ENCODE data around the gene TSGA10IP.

TSGA10IP gene

DNA sequence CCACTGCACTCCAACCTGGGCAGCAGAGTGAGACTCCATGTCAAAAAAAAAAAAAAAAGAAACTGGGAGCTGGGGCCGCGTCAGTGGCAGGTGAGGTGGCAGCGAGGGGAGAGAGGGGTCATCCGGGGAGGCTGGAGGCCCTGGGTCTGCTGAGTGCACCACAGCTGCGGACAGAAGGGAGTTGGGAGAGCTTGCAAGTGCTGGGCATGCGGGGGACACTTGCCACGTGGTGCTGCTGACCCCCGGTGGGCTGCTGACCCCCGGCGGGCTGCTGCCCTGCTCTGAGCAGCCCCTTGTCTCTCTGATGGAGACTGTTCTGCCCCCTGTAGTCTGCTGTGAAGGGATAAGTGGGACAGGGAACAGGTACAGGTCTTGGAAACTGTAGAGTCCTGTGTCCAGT, 23.4 kb upstream of the TSGA10IP start:
- TF ChIP-seq POLR2A (IDR thresholded peaks at IDR 0.05; ENCODE audit: low read length), result no peak
- TF ChIP-seq GATA1 (IDR thresholded peaks at IDR 0.05; ENCODE audit: low read depth, low read length), result no peak

DNA sequence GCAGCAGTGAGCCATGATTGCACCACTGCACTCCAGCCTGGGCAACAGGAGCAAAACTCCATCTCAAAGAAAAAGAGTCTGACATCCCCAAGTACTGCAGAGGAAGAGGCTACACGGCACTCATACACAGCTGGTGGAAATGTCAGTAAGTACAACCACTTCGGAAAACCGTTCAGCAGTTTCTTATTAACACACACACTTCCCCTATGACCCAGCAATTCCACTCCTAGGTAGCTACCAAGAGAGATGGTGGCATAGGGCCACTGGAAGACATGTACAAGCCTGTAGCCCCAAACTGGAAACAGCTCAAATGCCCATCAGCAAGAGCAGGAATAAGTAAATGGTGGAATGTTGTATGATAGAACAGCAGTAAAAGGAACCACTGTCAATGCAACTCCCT, 22.7 kb upstream of the TSGA10IP start:
- no peak for DNase-seq
- TF ChIP-seq GATA1 (IDR thresholded peaks at IDR 0.05; ENCODE audit: low read depth, low read length) (no peak), POLR2A (IDR thresholded peaks at IDR 0.05; ENCODE audit: low read length) (no peak)

More for the DNA sequence above, 23.4 kb upstream of the TSGA10IP start:
- DNase-seq, result no peak

DNA sequence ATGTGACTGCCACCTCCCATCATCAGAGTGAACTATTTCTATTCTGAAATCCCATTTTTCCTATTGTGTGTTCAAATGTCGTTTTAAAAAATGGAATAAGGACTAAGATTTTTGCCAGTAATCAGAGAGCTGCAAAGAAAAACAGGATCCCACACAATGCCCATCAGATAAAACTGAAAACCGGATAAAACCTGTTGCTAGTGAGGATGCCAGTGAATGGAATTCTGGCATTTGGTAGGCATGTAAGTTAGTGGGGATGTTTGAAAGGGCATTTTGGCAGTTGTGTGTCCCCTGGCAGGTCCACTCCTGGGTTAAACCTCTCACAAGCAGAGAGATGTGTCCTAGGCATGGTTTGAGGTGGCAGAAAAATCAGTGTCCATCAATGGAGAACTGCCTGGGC, 19.9 kb upstream of the TSGA10IP start:
- TF ChIP-seq GATA1 (IDR thresholded peaks at IDR 0.05; ENCODE audit: low read depth, low read length) (no peak), POLR2A (IDR thresholded peaks at IDR 0.05; ENCODE audit: low read length) (no peak)
- no peak for DNase-seq

DNA sequence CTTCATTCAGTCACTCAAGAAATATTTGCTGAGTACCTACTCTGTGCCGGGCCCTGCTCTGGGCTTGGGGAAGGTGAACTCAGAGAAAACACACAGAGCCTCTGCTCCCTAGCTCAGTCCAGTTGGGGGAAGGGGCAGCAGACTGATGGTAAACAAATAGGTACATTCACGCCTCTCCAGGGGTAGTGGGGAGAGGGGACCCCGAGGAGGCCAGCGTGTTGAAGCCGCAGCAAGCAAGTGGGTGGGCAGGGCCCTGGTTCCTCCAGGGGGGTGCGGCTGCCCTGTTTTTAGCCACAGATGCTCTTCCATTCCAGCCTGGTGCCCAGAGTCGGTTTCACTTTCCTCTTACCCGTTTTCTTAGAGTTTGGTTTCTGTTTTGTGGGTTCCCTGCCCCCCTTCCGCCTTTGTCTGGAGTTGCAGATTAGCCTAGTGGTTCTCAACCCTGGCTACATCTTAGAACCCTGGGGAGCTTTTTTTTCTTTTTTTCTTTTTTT, 17.3 kb upstream of the TSGA10IP start:
- DNase-seq, result peak; percentile 92

DNA sequence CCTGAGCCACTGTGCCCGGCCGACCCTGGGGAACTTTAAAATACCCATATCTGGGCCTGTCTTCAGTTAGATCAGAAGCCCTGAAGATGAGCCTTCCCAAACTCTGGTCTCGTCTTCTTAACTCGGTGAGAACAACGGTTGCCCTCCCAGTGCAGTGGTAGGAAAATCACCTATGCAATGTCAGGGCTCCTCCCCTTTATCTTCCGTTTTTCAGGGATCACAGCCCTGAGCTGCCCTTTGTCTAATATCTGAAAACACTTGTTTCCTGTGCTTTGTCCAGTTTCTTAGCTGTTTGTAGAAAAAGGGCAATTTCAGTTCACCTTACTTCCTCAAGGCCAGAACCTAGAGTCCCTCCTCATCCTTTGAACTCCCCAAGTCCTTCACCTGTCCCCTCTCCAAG, 16.6 kb upstream of the TSGA10IP start:
- TF ChIP-seq GATA1 (IDR thresholded peaks at IDR 0.05; ENCODE audit: low read depth, low read length) (no peak), POLR2A (IDR thresholded peaks at IDR 0.05; ENCODE audit: low read length) (no peak)
- DNase-seq, result peak; percentile 40 to 47

More for the DNA sequence above, 17.3 kb upstream of the TSGA10IP start:
- TF ChIP-seq GATA1 (IDR thresholded peaks at IDR 0.05; ENCODE audit: low read depth, low read length) (no peak), POLR2A (IDR thresholded peaks at IDR 0.05; ENCODE audit: low read length) (peak; percentile 48)

DNA sequence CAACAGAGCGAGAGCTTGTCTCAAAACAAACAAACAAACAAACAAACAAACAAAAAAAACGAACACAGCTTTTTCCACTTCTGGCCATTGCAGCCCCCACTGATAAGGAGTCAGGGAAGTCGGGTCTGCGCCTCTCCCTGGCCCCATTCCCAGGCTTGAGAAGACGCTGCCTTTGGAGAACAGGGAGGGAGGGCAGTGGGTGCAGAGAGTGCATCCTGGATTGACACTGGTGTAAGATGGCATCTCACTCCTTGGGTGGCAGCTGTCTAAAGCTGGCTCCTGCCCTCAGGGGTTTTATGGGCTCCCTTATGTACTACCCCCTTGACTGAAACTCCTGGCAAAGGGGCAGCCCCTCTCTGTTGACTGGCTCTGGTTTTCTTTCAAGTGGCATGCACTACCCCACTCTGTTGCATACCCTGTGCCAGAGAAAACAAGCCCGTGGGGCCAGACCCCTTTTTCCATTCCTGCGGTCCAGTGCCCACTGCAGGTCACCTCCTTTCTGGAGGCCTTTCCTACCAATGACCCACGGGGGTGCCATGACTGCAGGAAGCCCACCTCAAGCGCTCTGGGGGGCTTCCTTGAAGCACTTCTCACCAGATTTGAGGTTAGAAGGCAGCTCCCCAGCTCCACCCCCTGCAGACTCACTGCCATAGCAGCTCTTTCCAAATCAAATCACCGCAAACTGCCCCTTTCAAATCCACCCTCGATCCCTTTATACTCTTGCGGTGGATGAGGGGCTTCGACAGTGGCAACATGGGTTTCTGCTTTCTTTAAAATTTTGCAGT, 13.3 kb upstream of the TSGA10IP start:
- TF ChIP-seq POLR2A (IDR thresholded peaks at IDR 0.05; ENCODE audit: low read length) (no peak), GATA1 (IDR thresholded peaks at IDR 0.05; ENCODE audit: low read depth, low read length) (no peak)
- no peak for DNase-seq

DNA sequence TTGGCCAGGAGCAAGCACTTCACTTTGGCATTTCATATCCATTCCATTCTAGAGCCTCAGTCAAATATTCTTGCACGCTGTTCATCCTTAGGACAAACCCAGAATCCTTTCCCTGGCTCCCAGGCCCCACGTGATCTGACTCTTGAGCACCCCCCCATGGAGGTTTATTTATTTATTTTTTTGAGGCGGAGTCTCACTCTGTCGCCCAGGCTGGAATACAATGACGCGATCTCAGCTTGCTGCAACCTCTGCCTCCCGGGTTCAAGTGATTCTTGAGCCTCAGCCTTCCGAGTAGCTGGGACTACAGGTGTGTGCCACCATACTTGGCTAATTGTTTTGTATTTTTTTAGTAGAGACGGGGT, 12.7 kb upstream of the TSGA10IP start:
- TF ChIP-seq POLR2A (IDR thresholded peaks at IDR 0.05; ENCODE audit: low read length), result no peak
- DNase-seq, result peak; percentile 43 to 48

DNA sequence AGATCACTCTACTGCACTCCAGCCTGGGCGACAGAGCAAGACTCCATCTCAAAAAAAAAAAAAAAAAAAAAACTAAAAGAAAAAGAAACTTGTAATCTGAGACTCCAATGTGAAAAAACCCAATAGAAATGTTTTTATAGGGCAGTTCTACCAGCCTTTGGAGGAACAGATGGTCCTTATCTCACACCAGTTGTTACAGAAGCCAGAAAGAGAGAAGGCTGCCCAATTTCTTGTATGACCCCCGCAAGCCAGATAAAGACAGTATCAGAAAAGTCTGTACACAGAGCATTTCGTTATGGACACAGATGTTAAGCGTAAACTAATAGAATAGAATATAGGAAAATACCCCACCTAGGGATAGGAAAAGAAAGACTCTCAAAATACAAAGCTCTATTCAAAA, 11.3 kb upstream of the TSGA10IP start:
- DNase-seq, result peak; percentile 87 to 96
- TF ChIP-seq POLR2A (IDR thresholded peaks at IDR 0.05; ENCODE audit: low read length) (no peak), GATA1 (IDR thresholded peaks at IDR 0.05; ENCODE audit: low read depth, low read length) (peak; percentile 24)

DNA sequence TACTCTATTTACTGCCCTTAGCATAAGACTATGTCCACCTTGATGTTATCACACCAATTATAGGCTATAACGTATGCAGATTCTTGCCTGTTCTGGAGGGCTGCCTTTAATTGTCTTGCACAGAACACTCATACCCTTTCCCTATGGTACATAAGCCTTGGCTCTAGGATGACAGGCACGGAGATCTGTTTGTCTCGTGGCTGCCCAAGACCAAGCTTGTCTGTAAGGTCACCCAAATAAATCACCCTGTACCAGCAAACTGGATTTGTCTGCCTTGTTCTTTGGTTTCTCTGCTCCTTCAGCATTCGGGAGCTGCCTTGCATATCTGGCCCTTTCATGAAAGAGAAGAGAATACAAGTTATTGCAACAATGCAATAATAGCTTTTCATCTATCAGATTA, 7.5 kb upstream of the TSGA10IP start:
- no peak for TF ChIP-seq POLR2A (IDR thresholded peaks at IDR 0.05; ENCODE audit: low read length)
- DNase-seq, result no peak

DNA sequence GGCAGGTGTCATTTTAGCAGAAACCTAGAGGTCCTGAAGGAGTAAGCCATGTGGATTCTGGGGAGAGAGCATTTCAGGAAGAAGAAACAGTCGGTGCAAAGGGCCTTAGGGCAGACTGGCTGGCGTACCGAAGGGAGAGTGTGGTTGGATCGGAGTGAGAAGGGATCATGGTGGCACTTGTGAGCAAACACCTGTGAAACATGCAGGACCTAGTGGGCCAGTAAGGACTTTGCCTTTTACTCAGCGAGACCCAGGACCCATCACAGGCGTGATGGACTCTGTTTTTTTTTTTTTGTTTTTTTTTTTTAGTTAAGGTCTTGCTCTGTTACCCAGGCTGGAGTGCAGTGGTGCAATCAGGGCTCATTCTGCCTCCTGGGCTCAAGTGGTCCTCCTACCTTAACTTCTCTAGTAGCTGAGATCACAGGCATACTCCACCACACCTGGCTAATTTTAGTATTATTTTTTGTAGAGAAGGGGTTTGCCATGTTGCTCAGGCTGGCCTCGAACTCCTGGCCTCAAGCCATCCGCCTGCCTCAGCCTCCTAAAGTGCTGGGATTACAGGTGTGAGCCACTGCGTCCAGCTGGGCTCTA, 3.5 kb upstream of the TSGA10IP start:
- DNase-seq, result no peak
- TF ChIP-seq GATA1 (IDR thresholded peaks at IDR 0.05; ENCODE audit: low read depth, low read length), result no peak
- peak; percentile 16 for TF ChIP-seq POLR2A (IDR thresholded peaks at IDR 0.05; ENCODE audit: low read length)

DNA sequence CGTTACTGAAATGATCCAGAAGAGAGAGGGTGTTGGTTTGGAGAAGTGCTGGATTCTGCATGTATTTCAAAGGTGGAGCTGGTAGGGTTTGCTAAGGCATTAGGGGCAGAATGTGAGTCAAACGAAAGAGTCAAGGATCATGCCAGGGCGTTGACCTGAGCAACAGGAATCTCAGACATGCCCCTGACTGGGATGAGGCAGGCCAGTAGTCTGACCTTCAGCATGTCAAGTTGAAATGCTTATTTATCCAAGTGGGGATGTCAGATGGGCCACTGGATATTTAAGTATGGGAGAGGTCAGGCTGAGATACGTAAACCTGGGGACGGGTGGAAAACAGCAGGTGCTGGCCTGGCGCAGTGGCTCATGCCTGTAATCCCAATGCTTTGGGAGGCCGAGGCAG, 2.7 kb upstream of the TSGA10IP start:
- DNase-seq, result no peak
- TF ChIP-seq GATA1 (IDR thresholded peaks at IDR 0.05; ENCODE audit: low read depth, low read length) (no peak), POLR2A (IDR thresholded peaks at IDR 0.05; ENCODE audit: low read length) (no peak)

DNA sequence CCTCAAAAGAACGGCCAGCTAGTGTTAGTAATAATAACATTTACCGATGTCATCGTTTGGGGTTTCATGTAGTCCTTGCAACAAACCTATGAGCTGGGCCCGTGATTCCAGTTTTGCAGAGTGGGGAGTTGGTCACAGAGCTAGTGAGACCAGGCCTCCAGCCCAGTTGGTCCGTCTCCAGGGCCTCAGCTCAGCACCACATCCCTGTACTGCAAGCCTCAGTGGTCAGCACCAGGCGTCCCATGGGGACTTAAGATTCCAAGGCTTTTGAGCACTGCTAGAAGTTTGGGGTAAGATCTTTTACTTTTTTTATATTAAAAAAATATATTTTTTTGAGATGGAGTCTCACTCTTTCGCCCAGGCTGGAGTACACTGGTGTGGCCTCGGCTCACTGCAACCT, 1.1 kb upstream of the TSGA10IP start:
- TF ChIP-seq POLR2A (IDR thresholded peaks at IDR 0.05; ENCODE audit: low read length), result no peak
- TF ChIP-seq GATA1 (IDR thresholded peaks at IDR 0.05; ENCODE audit: low read depth, low read length), result no peak
- no peak for DNase-seq

DNA sequence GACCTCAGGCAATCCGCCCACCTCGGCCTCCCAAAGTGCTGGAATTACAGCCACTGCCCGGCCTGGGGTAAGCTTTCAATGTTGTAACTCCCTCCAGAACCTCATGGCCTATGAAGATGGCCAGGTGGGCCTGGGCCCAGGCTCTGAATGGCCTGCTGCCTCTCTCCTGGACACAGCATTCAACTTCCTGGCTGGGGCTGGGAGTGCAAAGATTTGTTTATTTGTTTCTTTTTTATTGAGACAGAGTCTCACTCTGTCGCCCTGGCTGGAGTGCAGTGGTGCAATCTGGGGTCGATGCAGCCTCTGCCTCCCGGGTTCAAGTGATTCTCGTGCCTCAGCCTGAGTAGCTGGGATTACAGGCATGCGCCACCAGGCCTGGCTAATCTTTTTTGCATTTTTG, 513 bp upstream of the TSGA10IP start:
- TF ChIP-seq POLR2A (IDR thresholded peaks at IDR 0.05; ENCODE audit: low read length), result no peak
- no peak for TF ChIP-seq GATA1 (IDR thresholded peaks at IDR 0.05; ENCODE audit: low read depth, low read length)
- DNase-seq, result no peak

DNA sequence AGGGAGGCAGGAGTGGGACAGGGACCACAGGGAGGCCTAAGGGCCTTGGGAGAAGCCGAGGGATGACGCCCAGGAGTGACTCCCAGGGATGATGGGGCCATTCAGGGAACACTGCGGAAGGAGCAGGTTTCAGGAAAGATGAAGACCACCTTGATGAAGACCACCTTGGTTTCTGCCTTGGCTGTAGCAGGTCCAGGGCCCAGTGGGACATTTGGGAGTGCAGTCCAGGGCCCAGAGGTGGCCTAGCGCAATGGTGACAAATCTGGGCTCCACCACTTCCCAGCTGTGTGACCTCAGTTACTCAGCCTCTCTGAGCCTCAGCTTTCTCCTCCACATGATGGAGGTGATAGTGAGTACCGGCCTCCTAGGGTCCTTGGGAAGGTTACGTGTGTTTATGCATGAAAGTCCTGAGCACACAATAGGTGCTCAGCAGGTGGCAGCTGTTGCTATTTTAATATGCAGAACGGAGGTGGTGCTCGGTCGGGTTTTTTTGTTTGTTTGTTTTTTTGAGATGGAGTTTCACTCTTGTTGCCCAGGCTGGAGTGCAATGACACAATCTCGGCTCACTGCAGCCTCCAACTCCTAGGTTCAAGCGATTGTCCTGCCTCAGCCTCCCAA, 770 bp downstream of the TSGA10IP start:
- TF ChIP-seq GATA1 (IDR thresholded peaks at IDR 0.05; ENCODE audit: low read depth, low read length) (no peak), POLR2A (IDR thresholded peaks at IDR 0.05; ENCODE audit: low read length) (no peak)
- no peak for DNase-seq

DNA sequence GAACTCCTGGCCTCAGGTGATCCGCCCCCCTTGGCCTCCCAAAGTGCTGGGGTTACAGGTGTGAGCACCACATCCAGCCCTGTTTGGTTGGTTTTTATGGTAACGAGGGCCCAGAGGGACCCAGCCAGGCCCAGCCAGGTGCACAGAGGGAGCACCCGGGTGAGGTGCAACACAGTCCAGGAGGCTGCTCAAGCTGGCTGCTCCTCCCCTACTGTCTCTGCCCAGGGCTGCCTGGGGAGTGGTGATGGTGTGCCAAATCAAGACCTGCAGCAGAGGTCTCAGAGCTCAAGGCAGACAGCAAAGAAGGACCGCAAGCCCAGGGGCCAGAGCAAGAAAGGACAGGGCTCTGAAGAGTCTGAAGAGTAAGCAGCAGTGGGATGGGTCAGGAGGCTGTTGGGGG, 1.4 kb downstream of the TSGA10IP start:
- DNase-seq, result no peak
- TF ChIP-seq POLR2A (IDR thresholded peaks at IDR 0.05; ENCODE audit: low read length) (no peak), GATA1 (IDR thresholded peaks at IDR 0.05; ENCODE audit: low read depth, low read length) (no peak)
